ENCODE data around the gene THAP3. TPM values are rescaled to one million over a fixed set of nuclear protein-coding genes. Genes with fewer than 3 reads are reported as not detected.

Gene THAP3
- total and polyA plus RNA-seq, 2 of the 8 experiments (the other 6 are each of a cell fraction or from before 2014, with no cell fraction given) = 8.2 to 15.3 TPM

DNA sequence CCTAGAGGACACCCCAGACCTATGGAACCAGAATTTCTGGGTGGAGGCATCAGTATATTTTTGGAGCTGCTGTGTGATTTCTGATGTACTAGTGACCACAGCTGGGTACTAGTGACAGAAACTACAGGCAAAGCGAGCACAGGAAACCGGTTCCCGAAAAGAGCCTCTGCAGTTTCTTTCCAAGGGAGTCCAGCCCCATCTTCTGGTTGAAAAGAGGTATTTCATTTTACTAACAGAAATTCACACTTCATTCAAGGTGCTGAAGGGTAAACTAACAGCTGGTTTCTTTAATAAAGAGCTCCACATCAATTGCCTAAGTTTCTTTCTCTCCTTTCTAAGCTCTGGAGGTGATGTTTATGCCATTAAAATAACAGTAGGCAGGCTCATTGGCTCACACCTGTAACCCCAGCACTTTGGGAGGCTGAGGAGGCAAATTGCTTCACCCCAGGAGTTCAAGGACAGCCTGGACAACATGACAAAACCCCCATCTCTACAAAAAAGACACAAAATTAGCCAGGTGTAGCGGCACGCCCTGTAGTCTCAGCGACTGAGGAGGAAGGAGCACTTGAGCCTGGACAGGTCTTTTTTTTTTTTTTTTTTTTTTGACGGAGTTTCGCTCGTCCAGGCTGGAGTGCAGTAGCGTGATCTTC is 22.0 kb downstream of the THAP3 start:
- no peak overlapping the region for H3K18ac ChIP-seq (ENCODE audit: extremely low read depth, low read length)
- H3K23ac ChIP-seq (ENCODE audit: insufficient read length) = no peak overlapping the region
- H3K27me3 ChIP-seq (replicated peaks in 1 of 4; ENCODE audit: control insufficient read depth in 3 of 4, extremely low read depth in 1 of 4, insufficient read depth in 3 of 4, low read length in 3 of 4) = no peaks in the 10 kb centered on the region
- H3K9me3 ChIP-seq (ENCODE audit: insufficient read depth in 2 of 2, low read depth in 1 of 2, low read length in 1 of 2) = no peaks in the 10 kb centered on the region
- H4K91ac ChIP-seq (replicated peaks; ENCODE audit: insufficient read length, low read length) = no peak overlapping the region
- 61% methylated on average over 4 of the region's 10 CpGs; no CpG with 5 or more reads in 1 of the 2 experiments for WGBS, 2 experiments (ENCODE audit: extremely low coverage in 1 of 2, insufficient coverage in 1 of 2, insufficient read length in 1 of 2, insufficient replicate concordance in 2 of 2, low coverage in 1 of 2, low lambda C conversion rate in 2 of 2, missing lambda C conversion rate in 1 of 2)
- no peak overlapping the region for H2AFZ ChIP-seq (ENCODE audit: low read length)
- DNase-seq (ENCODE audit: low read depth in 1 of 2, low spot score in 2 of 2) = no peak
- H2BK12ac ChIP-seq (ENCODE audit: low read depth, low read length) = no peak overlapping the region
- no peak overlapping the region for H2BK20ac ChIP-seq (ENCODE audit: low read length)
- H2BK120ac ChIP-seq (replicated peaks; ENCODE audit: low read depth, low read length) = no peak overlapping the region
- no peak overlapping the region for H3K4me2 ChIP-seq (ENCODE audit: insufficient read depth in 1 of 2, low read depth in 2 of 2, low read length in 2 of 2)
- H3K4me3 ChIP-seq (ENCODE audit: extremely low read depth in 1 of 4, insufficient read depth in 2 of 4, low read depth in 3 of 4, low read length in 4 of 4) = no peak overlapping the region
- H3K27ac ChIP-seq (ENCODE audit: low read depth, low read length) = no peak overlapping the region
- H3K4me1 ChIP-seq (replicated peaks in 1 of 4; ENCODE audit: control insufficient read depth in 3 of 4, insufficient read depth in 4 of 4, low read length in 3 of 4) = no peaks in the 10 kb centered on the region; a peak in 2 of 7 replicates
- H2BK5ac ChIP-seq (ENCODE audit: low read depth, low read length) = no peak overlapping the region
- H2AK5ac ChIP-seq (ENCODE audit: low read depth, low read length) = no peak overlapping the region
- H3K79me2 ChIP-seq (ENCODE audit: control insufficient read depth in 1 of 2, insufficient read depth in 2 of 2, low read length in 2 of 2) = no peaks in the 10 kb centered on the region
- no peak overlapping the region for H4K8ac ChIP-seq (ENCODE audit: extremely low read depth, insufficient read depth, low read length)
- no peaks in the 10 kb centered on the region for H3K23me2 ChIP-seq (ENCODE audit: low read depth, low read length)
- no peak overlapping the region for H3K9ac ChIP-seq (replicated peaks in 1 of 4; ENCODE audit: extremely low read depth in 1 of 4, low read depth in 3 of 4, low read length in 3 of 4)
- no peak overlapping the region for H4K5ac ChIP-seq (ENCODE audit: insufficient read length, low read depth, low read length)
- ChIA-PET CTCF (ENCODE audit: partially characterized antibody) (interaction anchor here (0.6 to 5.4 kb wide), 24 partner anchors 8 to 499 kb away, joined by 3 to 48 read pairs (median 5); partner anchors contain the start of genes DNAJC11, KLHL21, NOL9 and TAS1R1), POLR2A (ENCODE audit: partially characterized antibody) (interaction anchor here (1.1 to 2.8 kb wide), 3 partner anchors 14 to 43 kb away, joined by 3 to 11 read pairs (median 11); partner anchors contain the start of gene KLHL21)
- H3K36me3 ChIP-seq (ENCODE audit: control insufficient read depth in 2 of 4, insufficient read depth in 4 of 4, low read length in 3 of 4) = peaks cover 10 to 40% (median 34%) of the 10 kb centered on the region in 4 experiments
- H3K79me1 ChIP-seq (ENCODE audit: low read depth, low read length) = no peaks in the 10 kb centered on the region
- no peak overlapping the region for H2BK15ac ChIP-seq (ENCODE audit: low read length)
- peaks cover 6 to 12% of the 10 kb centered on the region in 2 experiments for H4K20me1 ChIP-seq (replicated peaks in 1 of 2; ENCODE audit: control insufficient read depth in 1 of 2, insufficient read depth in 2 of 2, low read length in 2 of 2)
- H3K56ac ChIP-seq (replicated peaks; ENCODE audit: insufficient read length, low read depth, low read length) = no peak overlapping the region
- H3K14ac ChIP-seq (ENCODE audit: insufficient read length) = no peak overlapping the region
- peak; percentile 52 for FAIRE-seq
- H3K4ac ChIP-seq (replicated peaks; ENCODE audit: insufficient read length, low read depth, low read length) = no peak overlapping the region
- TF ChIP-seq CEBPB (IDR thresholded peaks at IDR 0.05; ENCODE audit: low read depth, low read length) (0 out of 2 replicates have a peak, but pooled peaks have one; percentile 7), RAD21 (IDR thresholded peaks at IDR 0.05 in 1 of 2, conservative IDR thresholded peaks at IDR 0.05 in 1 of 2; ENCODE audit: low read depth in 2 of 2, low read length in 2 of 2) (peak; percentile 75 to 79), BRCA1 (IDR thresholded peaks at IDR 0.05; ENCODE audit: low read depth, low read length) (no peak), ZNF274 (IDR thresholded peaks at IDR 0.05; ENCODE audit: borderline replicate concordance, extremely low read depth, low read length) (no peak)
- TF ChIP-seq, protein P1, sequence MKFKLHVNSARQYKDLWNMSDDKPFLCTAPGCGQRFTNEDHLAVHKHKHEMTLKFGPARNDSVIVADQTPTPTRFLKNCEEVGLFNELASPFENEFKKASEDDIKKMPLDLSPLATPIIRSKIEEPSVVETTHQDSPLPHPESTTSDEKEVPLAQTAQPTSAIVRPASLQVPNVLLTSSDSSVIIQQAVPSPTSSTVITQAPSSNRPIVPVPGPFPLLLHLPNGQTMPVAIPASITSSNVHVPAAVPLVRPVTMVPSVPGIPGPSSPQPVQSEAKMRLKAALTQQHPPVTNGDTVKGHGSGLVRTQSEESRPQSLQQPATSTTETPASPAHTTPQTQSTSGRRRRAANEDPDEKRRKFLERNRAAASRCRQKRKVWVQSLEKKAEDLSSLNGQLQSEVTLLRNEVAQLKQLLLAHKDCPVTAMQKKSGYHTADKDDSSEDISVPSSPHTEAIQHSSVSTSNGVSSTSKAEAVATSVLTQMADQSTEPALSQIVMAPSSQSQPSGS (IDR thresholded peaks at IDR 0.05; ENCODE audit: low read length) = 0 out of 2 replicates have a peak, but pooled peaks have one; percentile 35
- TF ChIP-seq, protein P2, sequence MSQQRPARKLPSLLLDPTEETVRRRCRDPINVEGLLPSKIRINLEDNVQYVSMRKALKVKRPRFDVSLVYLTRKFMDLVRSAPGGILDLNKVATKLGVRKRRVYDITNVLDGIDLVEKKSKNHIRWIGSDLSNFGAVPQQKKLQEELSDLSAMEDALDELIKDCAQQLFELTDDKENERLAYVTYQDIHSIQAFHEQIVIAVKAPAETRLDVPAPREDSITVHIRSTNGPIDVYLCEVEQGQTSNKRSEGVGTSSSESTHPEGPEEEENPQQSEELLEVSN (IDR thresholded peaks at IDR 0.05) = no peak
- TF ChIP-seq, protein P3, sequence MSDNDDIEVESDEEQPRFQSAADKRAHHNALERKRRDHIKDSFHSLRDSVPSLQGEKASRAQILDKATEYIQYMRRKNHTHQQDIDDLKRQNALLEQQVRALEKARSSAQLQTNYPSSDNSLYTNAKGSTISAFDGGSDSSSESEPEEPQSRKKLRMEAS (IDR thresholded peaks at IDR 0.05) = no peak

All from H1 (cell line).